ENCODE data around the gene KLHDC8A.

- TF ChIP-seq CTCF (IDR thresholded peaks at IDR 0.05; ENCODE audit: low read depth, low read length), result no peak
- TF ChIP-seq EZH2phosphoT487 (IDR thresholded peaks at IDR 0.05; ENCODE audit: low read depth), result no peak
Measured at GRCh38 chr1:205353191-205353590, 3.5 kb downstream of the KLHDC8A start.
